DMS153 (cell line): ENCODE measurements around the gene MAP10.

Experiments used
- DNase-seq: peaks from one replicate; lab custom pipeline; 2025; lab: John Stamatoyannopoulos, UW

Gene MAP10

GRCh38 chr1:232795497-232796053 is 9.6 kb upstream of the MAP10 start:
- DNase-seq, result no peak

GRCh38 chr1:232797856-232798510 is 7.2 kb upstream of the MAP10 start:
- no peak for DNase-seq

GRCh38 chr1:232798920-232799319 is 6.3 kb upstream of the MAP10 start:
- DNase-seq, result no peak

GRCh38 chr1:232806186-232806510 is 932 bp downstream of the MAP10 start:
- DNase-seq, result no peak

GRCh38 chr1:232810856-232811255 is 5.6 kb downstream of the MAP10 start:
- no peak for DNase-seq

GRCh38 chr1:232812560-232812959 is 7.3 kb downstream of the MAP10 start:
- no peak for DNase-seq

GRCh38 chr1:232813097-232813496 is 7.9 kb downstream of the MAP10 start:
- no peak for DNase-seq

GRCh38 chr1:232813760-232814159 is 8.5 kb downstream of the MAP10 start:
- DNase-seq, result no peak

GRCh38 chr1:232816324-232816723 is 11.1 kb downstream of the MAP10 start:
- DNase-seq, result no peak

GRCh38 chr1:232818040-232818439 is 12.8 kb downstream of the MAP10 start:
- DNase-seq, result no peak

- no peak for DNase-seq
These were observed 15.2 kb downstream of the MAP10 start for GRCh38 chr1:232820431-232820830.

GRCh38 chr1:232822530-232822929 is 17.3 kb downstream of the MAP10 start:
- no peak for DNase-seq

GRCh38 chr1:232826318-232826717 is 21.1 kb downstream of the MAP10 start:
- no peak for DNase-seq

GRCh38 chr1:232830661-232831060 is 25.4 kb downstream of the MAP10 start:
- no peak for DNase-seq

- DNase-seq, result no peak
These were observed 26.7 kb downstream of the MAP10 start for GRCh38 chr1:232831895-232832294.

- DNase-seq, result no peak
These were observed 28.9 kb downstream of the MAP10 start for GRCh38 chr1:232834066-232834465.

GRCh38 chr1:232835166-232835565 is 29.9 kb downstream of the MAP10 start:
- DNase-seq, result no peak

GRCh38 chr1:232837087-232837486 is 31.9 kb downstream of the MAP10 start:
- DNase-seq, result no peak

GRCh38 chr1:232841823-232842565 is 36.8 kb downstream of the MAP10 start:
- no peak for DNase-seq

- DNase-seq, result no peak
These were observed 39.6 kb downstream of the MAP10 start for GRCh38 chr1:232844791-232845190.

- no peak for DNase-seq
These were observed 40.3 kb downstream of the MAP10 start for GRCh38 chr1:232845406-232845955.

GRCh38 chr1:232851532-232851931 is 46.3 kb downstream of the MAP10 start:
- no peak for DNase-seq
